Caco-2 (cell line): Measurements from ENCODE around the gene TNFRSF8. TPM values are rescaled to one million over a fixed set of nuclear protein-coding genes. Genes with fewer than 3 reads are reported as not detected.
"Not testable (repeated sequence)": the region's sequence is repeated elsewhere in the genome, so short reads cannot be mapped to it uniquely, and the experiment has no call there.

Experiments used
- BruUV-seq: library from RNA; stranded (reverse); fragments of 400-500 nt; replicated peaks from 2 replicates; lab custom pipeline; 2021; lab: Mats Ljungman, UMichigan
- CTCF ChIA-PET: fragments of 300-600 bp; sonication (Branson Sonifier 250); formaldehyde crosslinking; loops from one replicate; lab custom pipeline; 2022; ENCODE audit warnings: antibody characterized with exemption; lab: Charles Lee
- POLR2A ChIA-PET: fragments of 300-600 bp; sonication (Branson Sonifier 250); formaldehyde crosslinking; loops from one replicate; lab custom pipeline; 2022; ENCODE audit warnings: antibody characterized with exemption; lab: Charles Lee
- DNase-seq, 2 experiments: peaks; one replicate each; pipeline versions ENCODE4 v3.0.0 to v3.0.0-alpha.2; 2020 to 2022
- H3K27me3 ChIP-seq: replicated peaks from 2 replicates; pipeline ENCODE4 v1.6.0; 2011; ENCODE audit warnings: low read length; ENCODE audit not compliant: control insufficient read depth, insufficient read depth
- H3K36me3 ChIP-seq: 2 replicates; pipeline ENCODE4 v1.5.1; 2011; ENCODE audit warnings: low read length; ENCODE audit not compliant: control insufficient read depth, insufficient read depth
- H3K4me1 ChIP-seq: fragments of 250-450 bp; sonication (Bioruptor Pico); 2 replicates; pipeline ENCODE4 v1.5.1; 2020; ENCODE audit warnings: mild to moderate bottlenecking
- H3K4me3 ChIP-seq: 2 replicates; pipeline ENCODE4 v1.5.1; 2011; ENCODE audit warnings: low read depth, mild to moderate bottlenecking, control low read depth, low read length
- H3K9me3 ChIP-seq: fragments of 250-450 bp; sonication (Bioruptor Pico); 2 replicates; pipeline ENCODE4 v1.5.1; 2020; ENCODE audit warnings: mild to moderate bottlenecking, moderate library complexity
- H3K27ac Mint-ChIP-seq: one replicate; pipeline ENCODE4 v1.8.0; 2022; ENCODE audit warnings: mixed read lengths; ENCODE audit not compliant: unreplicated experiment
- H3K27me3 Mint-ChIP-seq: one replicate; pipeline ENCODE4 v1.8.0; 2022; ENCODE audit warnings: mixed read lengths; ENCODE audit not compliant: insufficient read depth, unreplicated experiment
- H3K36me3 Mint-ChIP-seq: one replicate; pipeline ENCODE4 v1.8.0; 2022; ENCODE audit warnings: mild to moderate bottlenecking, mixed read lengths; ENCODE audit not compliant: insufficient read depth, unreplicated experiment
- H3K4me1 Mint-ChIP-seq: one replicate; pipeline ENCODE4 v1.8.0; 2022; ENCODE audit warnings: low read depth, mixed read lengths; ENCODE audit not compliant: unreplicated experiment
- H3K4me3 Mint-ChIP-seq: one replicate; pipeline ENCODE4 v1.8.0; 2022; ENCODE audit warnings: mild to moderate bottlenecking, moderate library complexity, mixed read lengths; ENCODE audit not compliant: unreplicated experiment
- H3K9me3 Mint-ChIP-seq: one replicate; pipeline ENCODE4 v1.8.0; 2022; ENCODE audit warnings: mixed read lengths; ENCODE audit not compliant: unreplicated experiment
- intact Hi-C: fragments of 100-400 bp; cut with micrococcal nuclease; formaldehyde crosslinking; loops from one replicate; pipeline ENCODE4 v1.10.0; 2022; ENCODE audit not compliant: unreplicated experiment
- total RNA-seq: library from RNA; stranded (reverse); gene quantifications from 2 replicates; pipeline ENCODE4 v1.2.3, GENCODE V29; 2022
- TF ChIP-seq, protein P1 (sequence below), 2 experiments: fragments of 200-600 bp in 1 of 2; IDR thresholded peaks; 1 replicate in 1 of 2; 2 replicates in 1 of 2; pipeline versions ENCODE4 v1.5.1 to v1.8.0; 2011 to 2022; ENCODE audit warnings: antibody characterized with exemption in 1 of 2, control low read depth in 1 of 2, inconsistent platforms in 1 of 2, low read depth in 1 of 2, low read length in 1 of 2, mild to moderate bottlenecking in 1 of 2, moderate library complexity in 1 of 2; ENCODE audit not compliant: insufficient read depth in 1 of 2, severe bottlenecking in 1 of 2, unreplicated experiment in 1 of 2

The TNFRSF8 gene
- total RNA-seq, 1 experiment from 2014 or later: not detected

DNA sequence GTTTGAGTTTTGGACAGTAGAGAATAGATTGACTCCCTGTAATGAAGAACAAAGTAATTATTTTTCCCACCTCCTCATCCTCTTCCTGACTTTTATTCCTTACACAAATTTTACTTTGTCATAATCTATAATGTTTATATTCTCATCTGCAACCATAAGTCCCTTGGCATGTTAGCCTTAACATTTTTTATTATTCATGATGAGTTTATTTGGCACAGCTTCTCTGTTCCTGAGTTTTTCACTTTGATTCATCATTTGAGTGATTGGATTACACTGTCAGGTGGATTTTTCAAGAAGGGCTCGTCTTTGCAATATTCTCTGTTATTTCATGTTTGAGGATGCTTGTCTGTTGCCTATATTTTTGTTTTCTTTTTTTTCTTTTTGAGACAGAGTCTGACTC is 35.7 kb downstream of the TNFRSF8 start:
- Mint-ChIP-seq H3K27ac (no peak overlapping the region), H3K4me1 (no peaks in the 10 kb centered on the region), H3K27me3 (peaks cover 5% of the 10 kb centered on the region), H3K9me3 (peaks cover 9% of the 10 kb centered on the region), H3K4me3 (no peak overlapping the region), H3K36me3 (no peaks in the 10 kb centered on the region)
- H3K27me3 ChIP-seq: no peaks in the 10 kb centered on the region
- H3K9me3 ChIP-seq: no peaks in the 10 kb centered on the region
- intact Hi-C loops: no loop called here
- no TSS peak for BruUV-seq
- no peaks in the 10 kb centered on the region for H3K4me1 ChIP-seq
- POLR2A ChIA-PET: no interaction called here
- H3K4me3 ChIP-seq: no peak overlapping the region
- TF ChIP-seq, protein P1, sequence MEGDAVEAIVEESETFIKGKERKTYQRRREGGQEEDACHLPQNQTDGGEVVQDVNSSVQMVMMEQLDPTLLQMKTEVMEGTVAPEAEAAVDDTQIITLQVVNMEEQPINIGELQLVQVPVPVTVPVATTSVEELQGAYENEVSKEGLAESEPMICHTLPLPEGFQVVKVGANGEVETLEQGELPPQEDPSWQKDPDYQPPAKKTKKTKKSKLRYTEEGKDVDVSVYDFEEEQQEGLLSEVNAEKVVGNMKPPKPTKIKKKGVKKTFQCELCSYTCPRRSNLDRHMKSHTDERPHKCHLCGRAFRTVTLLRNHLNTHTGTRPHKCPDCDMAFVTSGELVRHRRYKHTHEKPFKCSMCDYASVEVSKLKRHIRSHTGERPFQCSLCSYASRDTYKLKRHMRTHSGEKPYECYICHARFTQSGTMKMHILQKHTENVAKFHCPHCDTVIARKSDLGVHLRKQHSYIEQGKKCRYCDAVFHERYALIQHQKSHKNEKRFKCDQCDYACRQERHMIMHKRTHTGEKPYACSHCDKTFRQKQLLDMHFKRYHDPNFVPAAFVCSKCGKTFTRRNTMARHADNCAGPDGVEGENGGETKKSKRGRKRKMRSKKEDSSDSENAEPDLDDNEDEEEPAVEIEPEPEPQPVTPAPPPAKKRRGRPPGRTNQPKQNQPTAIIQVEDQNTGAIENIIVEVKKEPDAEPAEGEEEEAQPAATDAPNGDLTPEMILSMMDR (IDR thresholded peaks at IDR 0.05; ENCODE audit: insufficient read depth in 1 of 2, low read depth in 1 of 2, low read length in 1 of 2, severe bottlenecking in 1 of 2, unreplicated experiment in 1 of 2): no peak
- CTCF ChIA-PET: no interaction called here
- H3K36me3 ChIP-seq: no peaks in the 10 kb centered on the region
- no peak for DNase-seq

DNA sequence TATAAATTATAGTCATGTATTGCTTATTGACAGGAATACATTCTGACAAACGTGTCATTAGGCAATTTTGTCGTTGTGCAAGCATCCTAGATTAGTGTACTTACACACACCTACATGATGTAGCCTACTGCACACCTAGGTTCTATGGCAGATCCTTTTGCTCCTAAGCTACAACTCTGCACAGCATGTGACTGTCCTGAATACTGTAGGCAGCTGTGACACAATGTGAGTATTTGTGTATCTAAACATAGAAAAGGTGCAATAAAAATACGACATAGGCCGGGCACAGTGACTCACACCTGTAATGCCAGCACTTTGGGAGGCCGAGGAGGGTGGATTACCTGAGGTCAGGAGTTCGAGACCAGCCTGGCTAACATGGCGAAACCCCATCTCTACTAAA is 36.5 kb downstream of the TNFRSF8 start:
- no TSS peak for BruUV-seq
- POLR2A ChIA-PET: no interaction called here
- DNase-seq: no peak
- H3K9me3 ChIP-seq: no peaks in the 10 kb centered on the region
- H3K36me3 ChIP-seq: no peaks in the 10 kb centered on the region
- no peaks in the 10 kb centered on the region for H3K4me1 ChIP-seq
- H3K27me3 Mint-ChIP-seq: peaks cover 9% of the 10 kb centered on the region
- H3K27me3 ChIP-seq: no peaks in the 10 kb centered on the region
- H3K27ac Mint-ChIP-seq: no peak overlapping the region
- no peak overlapping the region for H3K4me3 ChIP-seq
- H3K4me1 Mint-ChIP-seq: no peaks in the 10 kb centered on the region
- intact Hi-C loops: no loop called here
- no peaks in the 10 kb centered on the region for H3K36me3 Mint-ChIP-seq
- no peak overlapping the region for H3K4me3 Mint-ChIP-seq
- H3K9me3 Mint-ChIP-seq: peaks cover 9% of the 10 kb centered on the region
- CTCF ChIA-PET: no interaction called here
- TF ChIP-seq, protein P1 (IDR thresholded peaks at IDR 0.05; ENCODE audit: insufficient read depth in 1 of 2, low read depth in 1 of 2, low read length in 1 of 2, severe bottlenecking in 1 of 2, unreplicated experiment in 1 of 2): no peak

DNA sequence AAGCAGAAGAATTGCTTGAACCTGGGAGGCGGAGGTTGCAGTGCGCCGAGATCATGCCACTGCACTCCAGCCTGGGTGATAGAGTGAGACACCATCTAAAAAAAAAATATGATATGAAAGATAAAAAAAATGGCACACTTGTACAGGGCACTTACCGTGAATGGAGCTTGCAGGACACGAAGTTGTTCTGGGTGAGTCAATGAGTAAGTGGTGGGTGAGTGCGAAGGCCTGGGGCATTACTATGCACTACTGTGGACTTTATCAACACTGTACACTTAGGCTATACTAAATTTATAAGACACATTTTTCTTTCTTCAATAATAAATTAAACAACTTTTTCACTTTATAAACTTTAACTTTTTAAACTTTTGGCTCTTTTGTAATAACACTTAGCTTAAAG is 37.0 kb downstream of the TNFRSF8 start:
- no peaks in the 10 kb centered on the region for H3K36me3 ChIP-seq
- ChIA-PET CTCF (no interaction called here), POLR2A (no interaction called here)
- H3K9me3 Mint-ChIP-seq: peaks cover 9% of the 10 kb centered on the region
- no peaks in the 10 kb centered on the region for H3K4me1 Mint-ChIP-seq
- no peaks in the 10 kb centered on the region for H3K27me3 ChIP-seq
- no peak overlapping the region for H3K4me3 Mint-ChIP-seq
- intact Hi-C loops: no loop called here
- no peaks in the 10 kb centered on the region for H3K9me3 ChIP-seq
- peaks cover 9% of the 10 kb centered on the region for H3K27me3 Mint-ChIP-seq
- no peak overlapping the region for H3K4me3 ChIP-seq
- H3K4me1 ChIP-seq: no peaks in the 10 kb centered on the region
- DNase-seq: no peak
- no TSS peak for BruUV-seq
- TF ChIP-seq, protein P1 (IDR thresholded peaks at IDR 0.05; ENCODE audit: insufficient read depth in 1 of 2, low read depth in 1 of 2, low read length in 1 of 2, severe bottlenecking in 1 of 2, unreplicated experiment in 1 of 2): no peak
- H3K27ac Mint-ChIP-seq: no peak overlapping the region
- H3K36me3 Mint-ChIP-seq: no peaks in the 10 kb centered on the region

DNA sequence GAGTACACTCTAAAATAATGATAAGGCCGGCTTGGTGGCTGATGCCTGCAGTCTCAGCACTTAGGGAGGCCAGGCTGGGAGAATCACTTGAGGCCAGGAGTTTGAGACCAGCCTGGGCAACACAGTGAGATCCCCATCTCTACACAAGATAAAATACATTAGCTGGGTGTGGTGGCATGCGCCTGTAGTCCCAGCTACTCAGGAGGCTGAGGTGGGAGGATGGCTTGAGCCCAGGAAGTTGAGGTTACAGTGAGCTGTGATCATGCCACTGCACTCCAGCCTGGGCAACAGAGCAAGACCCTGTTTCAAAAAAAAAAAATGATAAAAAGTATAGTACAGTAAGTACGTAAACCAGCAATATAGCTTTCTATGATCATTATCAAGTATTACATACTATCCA is 38.0 kb downstream of the TNFRSF8 start:
- H3K27ac Mint-ChIP-seq, H3K4me3 ChIP-seq, BruUV-seq, POLR2A ChIA-PET, H3K4me1 ChIP-seq, H3K36me3 ChIP-seq, DNase-seq, H3K27me3 ChIP-seq, intact Hi-C loops, H3K36me3 Mint-ChIP-seq, H3K4me1 Mint-ChIP-seq, H3K9me3 ChIP-seq, H3K4me3 Mint-ChIP-seq, H3K9me3 Mint-ChIP-seq, CTCF ChIA-PET: not testable (repeated sequence)
- peaks cover 16% of the 10 kb centered on the region for H3K27me3 Mint-ChIP-seq
